Gastroesophageal sphincter (tissue), 4 donors: ENCODE measurements around the gene SCG3. TPM values are rescaled to one million over a fixed set of nuclear protein-coding genes. Genes with fewer than 3 reads are reported as not detected.

Experiments
- ATAC-seq: fragments of 150-250 bp; one replicate; pipeline ENCODE4 v1.9.1; 2016; ENCODE audit warnings: mild to moderate bottlenecking, moderate library complexity
- H3K27ac ChIP-seq, 4 donors: fragments of 200-600 bp; sonication (generic) in 3 of 4; 1 replicate in 3 of 4; 2 replicates in 1 of 4; pipeline ENCODE4 v1.5.1; 2016 to 2019
- H3K27me3 ChIP-seq: fragments of 200-600 bp; sonication (generic); one replicate; pipeline ENCODE4 v1.5.1; 2019
- H3K36me3 ChIP-seq, 2 donors: fragments of 200-600 bp; sonication (generic); one replicate each; pipeline ENCODE4 v1.5.1; 2019; ENCODE audit warnings: control low read depth in 1 of 2
- H3K4me1 ChIP-seq, 3 donors: fragments of 200-600 bp; sonication (generic); 1 replicate in 2 of 3; 2 replicates in 1 of 3; pipeline ENCODE4 v1.5.1; 2016 to 2019; ENCODE audit warnings: control low read depth in 2 of 3
- H3K4me3 ChIP-seq, 2 donors: fragments of 200-600 bp; sonication (generic); one replicate each; pipeline ENCODE4 v1.5.1; 2019; ENCODE audit warnings: mild to moderate bottlenecking in 1 of 2, moderate library complexity in 1 of 2
- H3K9me3 ChIP-seq, 3 donors: fragments of 200-600 bp; sonication (generic); one replicate each; pipeline ENCODE4 v1.5.1; 2017 to 2019; ENCODE audit warnings: control low read depth in 2 of 3
- CTCF ChIP-seq, 4 experiments: fragments of 200-600 bp in 2 of 4; fragments of 450-650 bp in 2 of 4; sonication (generic) in 1 of 4; IDR thresholded peaks; one replicate each; pipeline ENCODE4 v1.5.1; 2017 to 2019; ENCODE audit warnings: antibody characterized with exemption in 4 of 4, mild to moderate bottlenecking in 2 of 4, moderate library complexity in 2 of 4
- EP300 ChIP-seq: sonication (generic); formaldehyde crosslinking; IDR thresholded peaks from one replicate; pipeline ENCODE4 v1.6.1; 2017; ENCODE audit warnings: antibody characterized with exemption, mild to moderate bottlenecking
- POLR2A ChIP-seq, 2 donors: fragments of 450-650 bp; IDR thresholded peaks; one replicate each; pipeline ENCODE4 v1.6.1; 2017; ENCODE audit warnings: antibody characterized with exemption in 2 of 2, mild to moderate bottlenecking in 2 of 2, moderate library complexity in 1 of 2
- POLR2AphosphoS5 ChIP-seq: sonication (generic); formaldehyde crosslinking; IDR thresholded peaks from one replicate; pipeline ENCODE4 v1.6.1; 2017; ENCODE audit warnings: antibody characterized with exemption
- WGBS, 2 donors: methylation state at CpG; one replicate each; pipeline ENCODE4 v1.1.5; 2018; ENCODE audit warnings: low coverage in 1 of 2; 5-methylcytosine and 5-hydroxymethylcytosine counted together
- total RNA-seq, 4 donors: library from RNA; depleted of rRNA; stranded (reverse); fragments of >200 nt; gene quantifications; one replicate each; pipeline ENCODE4 v1.1.0, GENCODE V29; 2016

The SCG3 gene
- total RNA-seq, 4 donors from 2014 or later, result 0.31 to 0.54 (median 0.54) TPM; not detected in 1

GRCh38 chr15:51687565-51687964 lies 6.3 kb downstream of the SCG3 start:
- WGBS, 2 donors, result 0 to 100% methylated on average over 1 of the region's 1 CpG
- peaks cover 38% of the 10 kb centered on the region for H3K27me3 ChIP-seq
- no peaks in the 10 kb centered on the region for H3K4me1 ChIP-seq
- H3K27ac ChIP-seq, result no peak overlapping the region
- no peak overlapping the region for H3K4me3 ChIP-seq
- no peak for ATAC-seq
- H3K36me3 ChIP-seq, result no peaks in the 10 kb centered on the region
- no peaks in the 10 kb centered on the region for H3K9me3 ChIP-seq
- TF ChIP-seq CTCF (IDR thresholded peaks at IDR 0.05), result no peak
- no peak for TF ChIP-seq EP300
- TF ChIP-seq POLR2A (IDR thresholded peaks at IDR 0.05), result no peak
- TF ChIP-seq POLR2AphosphoS5, result no peak

- H3K36me3 ChIP-seq, result no peaks in the 10 kb centered on the region
- peak in 1 of 4 experiments; percentile 10 for TF ChIP-seq CTCF (IDR thresholded peaks at IDR 0.05)
- no peak for TF ChIP-seq EP300
- 63% methylated on average over 2 of the region's 2 CpGs; no CpG with 5 or more reads in 1 of the 2 donors for WGBS, 2 donors
- H3K4me3 ChIP-seq, result no peak overlapping the region
- H3K4me1 ChIP-seq, result no peaks in the 10 kb centered on the region
- no peak overlapping the region for H3K27ac ChIP-seq
- ATAC-seq, result no peak
- H3K9me3 ChIP-seq, result no peaks in the 10 kb centered on the region
- H3K27me3 ChIP-seq, result peaks cover 30% of the 10 kb centered on the region
Observed at GRCh38 chr15:51688863-51689262, 7.6 kb downstream of the SCG3 start.

- H3K36me3 ChIP-seq, result no peaks in the 10 kb centered on the region
- no peaks in the 10 kb centered on the region for H3K4me1 ChIP-seq
- no peak overlapping the region for H3K27ac ChIP-seq
- ATAC-seq, result no peak
- no peak overlapping the region for H3K4me3 ChIP-seq
- TF ChIP-seq POLR2AphosphoS5, result no peak
- no peak for TF ChIP-seq EP300
- TF ChIP-seq POLR2A (IDR thresholded peaks at IDR 0.05), result no peak
- TF ChIP-seq CTCF (IDR thresholded peaks at IDR 0.05), result no peak
- H3K27me3 ChIP-seq, result peaks cover 16% of the 10 kb centered on the region
- WGBS, 2 donors, result 65 to 67% methylated on average over 3 of the region's 3 CpGs
- no peaks in the 10 kb centered on the region for H3K9me3 ChIP-seq
Observed at GRCh38 chr15:51692154-51692553, 10.9 kb downstream of the SCG3 start.

GRCh38 chr15:51696566-51696965 lies 15.3 kb downstream of the SCG3 start:
- no peaks in the 10 kb centered on the region for H3K9me3 ChIP-seq
- 74 to 96% methylated on average over 3 to 5 of the region's 5 CpGs for WGBS, 2 donors

More at GRCh38 chr15:51696566-51696965, 15.3 kb downstream of the SCG3 start:
- no peaks in the 10 kb centered on the region for H3K4me1 ChIP-seq
- no peak overlapping the region for H3K4me3 ChIP-seq
- H3K27me3 ChIP-seq, result peaks cover 6% of the 10 kb centered on the region
- no peak overlapping the region for H3K27ac ChIP-seq
- no peaks in the 10 kb centered on the region for H3K36me3 ChIP-seq
- ATAC-seq, result no peak
- TF ChIP-seq POLR2AphosphoS5, result no peak
- no peak for TF ChIP-seq CTCF (IDR thresholded peaks at IDR 0.05)
- TF ChIP-seq POLR2A (IDR thresholded peaks at IDR 0.05), result no peak
- no peak for TF ChIP-seq EP300
